Measurements from ENCODE around the gene BANK1. TPM values are rescaled to one million over a fixed set of nuclear protein-coding genes. Genes with fewer than 3 reads are reported as not detected.

The BANK1 gene
- polyA plus RNA-seq, 1 donor from 2014 or later: not detected

GRCh38 chr4:101833480-101833879, 43.0 kb downstream of the BANK1 start:
- H3K27ac ChIP-seq (ENCODE audit: low read length): no peak overlapping the region
- no peak overlapping the region for H3K9ac ChIP-seq (ENCODE audit: low read length)
- no peaks in the 10 kb centered on the region for H3K9me2 ChIP-seq (ENCODE audit: insufficient read depth, low read length)
- no peak overlapping the region for H2AFZ ChIP-seq (ENCODE audit: low read depth, low read length)
- no peaks in the 10 kb centered on the region for H3K27me3 ChIP-seq (ENCODE audit: insufficient read depth, low read depth, low read length)
- H3F3A ChIP-seq (ENCODE audit: insufficient read depth, low read length, poor library complexity, severe bottlenecking): no peaks in the 10 kb centered on the region
- H4K20me1 ChIP-seq (ENCODE audit: insufficient read depth): no peaks in the 10 kb centered on the region
- H3K9me3 ChIP-seq (ENCODE audit: low read length): no peaks in the 10 kb centered on the region
- no peak overlapping the region for H3K4me2 ChIP-seq (ENCODE audit: low read length)
- no peaks in the 10 kb centered on the region for H3K36me3 ChIP-seq (ENCODE audit: insufficient read depth, low read length)
- no peak for TF ChIP-seq EZH2 (IDR thresholded peaks at IDR 0.05; ENCODE audit: borderline replicate concordance, insufficient read depth, low read length, poor library complexity, severe bottlenecking)
- no peak overlapping the region for H3K4me3 ChIP-seq (ENCODE audit: low read length)
- H3K79me2 ChIP-seq (replicated peaks; ENCODE audit: insufficient read depth, low read length): no peaks in the 10 kb centered on the region

GRCh38 chr4:101835121-101835904, 44.8 kb downstream of the BANK1 start:
- no peak overlapping the region for H3K4me3 ChIP-seq (ENCODE audit: low read length)
- H3K27me3 ChIP-seq (ENCODE audit: insufficient read depth, low read depth, low read length): no peaks in the 10 kb centered on the region
- no peaks in the 10 kb centered on the region for H4K20me1 ChIP-seq (ENCODE audit: insufficient read depth)
- H3F3A ChIP-seq (ENCODE audit: insufficient read depth, low read length, poor library complexity, severe bottlenecking): no peaks in the 10 kb centered on the region
- no peaks in the 10 kb centered on the region for H3K9me2 ChIP-seq (ENCODE audit: insufficient read depth, low read length)
- H3K9ac ChIP-seq (ENCODE audit: low read length): no peak overlapping the region
- H2AFZ ChIP-seq (ENCODE audit: low read depth, low read length): no peak overlapping the region
- TF ChIP-seq TAF1 (IDR thresholded peaks at IDR 0.05; ENCODE audit: low read depth) (no peak), EP300 (conservative IDR thresholded peaks at IDR 0.05; ENCODE audit: poor library complexity, severe bottlenecking) (no peak), POLR2AphosphoS5 (IDR thresholded peaks at IDR 0.05) (no peak), REST (IDR thresholded peaks at IDR 0.05; ENCODE audit: borderline replicate concordance) (no peak), EZH2 (IDR thresholded peaks at IDR 0.05; ENCODE audit: borderline replicate concordance, insufficient read depth, low read length, poor library complexity, severe bottlenecking) (no peak), SMC3 (conservative IDR thresholded peaks at IDR 0.05; ENCODE audit: poor library complexity) (no peak), CTCF (IDR thresholded peaks at IDR 0.05; ENCODE audit: poor library complexity, severe bottlenecking) (no peak), RAD21 (conservative IDR thresholded peaks at IDR 0.05) (no peak), MXI1 (conservative IDR thresholded peaks at IDR 0.05; ENCODE audit: poor library complexity, severe bottlenecking) (no peak)
- H3K79me2 ChIP-seq (replicated peaks; ENCODE audit: insufficient read depth, low read length): no peaks in the 10 kb centered on the region
- H3K4me2 ChIP-seq (ENCODE audit: low read length): no peak overlapping the region
- no peak overlapping the region for H3K27ac ChIP-seq (ENCODE audit: low read length)
- no peaks in the 10 kb centered on the region for H3K9me3 ChIP-seq (ENCODE audit: low read length)
- no peaks in the 10 kb centered on the region for H3K36me3 ChIP-seq (ENCODE audit: insufficient read depth, low read length)
